HCT116 (cell line): ENCODE measurements around the gene SNAP47. TPM values are rescaled to one million over a fixed set of nuclear protein-coding genes. Genes with fewer than 3 reads are reported as not detected.

ENCODE experiments used
- ATAC-seq: fragments of 200-7000 bp; cut with Tn5 transposase; 2 replicates; pipeline ENCODE4 v1.9.1; 2020; ENCODE audit warnings: mild to moderate bottlenecking, moderate library complexity
- BruUV-seq: library from RNA; stranded (reverse); fragments of 400-500 nt; replicated peaks from 2 replicates; lab custom pipeline; 2021; lab: Mats Ljungman, UMichigan
- CTCF ChIA-PET: fragments of 300-600 bp; sonication (Branson Sonifier 250); formaldehyde crosslinking; loops from one replicate; lab custom pipeline; 2021; ENCODE audit warnings: antibody characterized with exemption; lab: Charles Lee
- POLR2A ChIA-PET: fragments of 300-600, 350-600 bp; sonication (Branson Sonifier 250); formaldehyde crosslinking; loops from one replicate; lab custom pipeline; 2021; ENCODE audit warnings: antibody characterized with exemption; lab: Charles Lee
- RAD21 ChIA-PET, 2 experiments: fragments of 300-600 bp; sonication (Branson Sonifier 250); formaldehyde crosslinking; loops; one replicate each; lab custom pipeline; 2023; ENCODE audit warnings: low total read pairs in 2 of 2; ENCODE audit not compliant: uncharacterized antibody in 2 of 2, unreplicated experiment in 2 of 2, low non-redundant PET in 1 of 2; lab: Charles Lee
- DNase-seq: peaks from one replicate; pipeline ENCODE4 v3.0.0-alpha.2; 2010; ENCODE audit warnings: low read depth, low spot score
- H2AFZ ChIP-seq: fragments of 200-600 bp; shearing (Covaris generic), sonication (generic); 2 replicates; pipeline ENCODE4 v1.6.1; 2017; ENCODE audit warnings: low read depth, mixed run types, mixed read lengths, antibody characterized with exemption, low read length; ENCODE audit not compliant: poor library complexity, severe bottlenecking
- H3K27ac ChIP-seq: 2 replicates; pipeline ENCODE4 v1.5.1; 2012; ENCODE audit warnings: low read depth, low read length
- H3K27me3 ChIP-seq: fragments of 200-600 bp; sonication (generic); 2 replicates; pipeline ENCODE4 v1.6.1; 2016; ENCODE audit warnings: mixed run types, low read length, mixed read lengths; ENCODE audit not compliant: insufficient read depth
- H3K36me3 ChIP-seq, 2 experiments: fragments of 200-500 bp in 1 of 2; fragments of 200-600 bp in 1 of 2; sonication (Bioruptor generic) in 1 of 2; sonication (generic) in 1 of 2; 2 replicates each; pipeline versions ENCODE4 v1.5.1 to v1.6.1; 2014 to 2016; ENCODE audit warnings: low read length in 2 of 2, inconsistent platforms in 1 of 2, mixed read lengths in 1 of 2, mixed run types in 1 of 2; ENCODE audit not compliant: insufficient read depth in 2 of 2, control insufficient read depth in 1 of 2
- H3K4me1 ChIP-seq, 2 experiments: fragments of 200-600 bp in 1 of 2; sonication (generic) in 1 of 2; 2 replicates each; pipeline versions ENCODE4 v1.5.1 to v1.6.1; 2012 to 2017; ENCODE audit warnings: low read length in 2 of 2, inconsistent platforms in 1 of 2, mild to moderate bottlenecking in 1 of 2, mixed read lengths in 1 of 2, mixed run types in 1 of 2, moderate library complexity in 1 of 2; ENCODE audit not compliant: insufficient read depth in 2 of 2, control insufficient read depth in 1 of 2
- H3K4me2 ChIP-seq: fragments of 200-600 bp; sonication (generic); 2 replicates; pipeline ENCODE4 v1.6.1; 2017; ENCODE audit warnings: mixed run types, low read length, mixed read lengths
- H3K4me3 ChIP-seq, 2 experiments: fragments of 200-600 bp in 1 of 2; sonication (generic) in 1 of 2; replicated peaks in 1 of 2; 2 replicates each; pipeline ENCODE4 v1.5.1; 2011 to 2016; ENCODE audit warnings: low read length in 2 of 2, control low read depth in 1 of 2, low read depth in 1 of 2, mild to moderate bottlenecking in 1 of 2, mixed read lengths in 1 of 2, mixed run types in 1 of 2
- H3K79me2 ChIP-seq: fragments of 200-600 bp; sonication (generic); 2 replicates; pipeline ENCODE4 v1.6.1; 2017; ENCODE audit warnings: mild to moderate bottlenecking, mixed run types, low read length, moderate library complexity, mixed read lengths; ENCODE audit not compliant: insufficient read depth
- H3K9ac ChIP-seq: fragments of 200-600 bp; sonication (generic); 2 replicates; pipeline ENCODE4 v1.6.1; 2016; ENCODE audit warnings: low read length, mixed read lengths
- H3K9me2 ChIP-seq: fragments of 200-600 bp; sonication (generic), shearing (Covaris generic); 2 replicates; pipeline ENCODE4 v1.6.1; 2017; ENCODE audit warnings: mixed run types, mild to moderate bottlenecking, moderate library complexity; ENCODE audit not compliant: insufficient read depth
- H3K9me3 ChIP-seq, 2 experiments: fragments of 200-500 bp in 1 of 2; fragments of 200-600 bp in 1 of 2; sonication (Bioruptor generic) in 1 of 2; sonication (generic) in 1 of 2; 2 replicates each; pipeline ENCODE4 v1.6.1; 2014 to 2017; ENCODE audit warnings: low read length in 2 of 2, mixed read lengths in 2 of 2, inconsistent platforms in 1 of 2, low read depth in 1 of 2, mild to moderate bottlenecking in 1 of 2, mixed run types in 1 of 2, moderate library complexity in 1 of 2; ENCODE audit not compliant: control insufficient read depth in 1 of 2, insufficient read depth in 1 of 2
- H4K20me1 ChIP-seq: fragments of 200-600 bp; sonication (generic), shearing (Covaris generic); 2 replicates; pipeline ENCODE4 v1.6.1; 2017; ENCODE audit warnings: mixed run types, mild to moderate bottlenecking, moderate library complexity; ENCODE audit not compliant: insufficient read depth
- ATF3 ChIP-seq: IDR thresholded peaks from 2 replicates; pipeline ENCODE4 v1.6.1; 2012
- CBX3 ChIP-seq: IDR thresholded peaks from 2 replicates; pipeline ENCODE4 v1.6.1; 2012; ENCODE audit warnings: low read depth
- CEBPB ChIP-seq: IDR thresholded peaks from 2 replicates; pipeline ENCODE4 v1.6.1; 2012; ENCODE audit warnings: low read depth
- CTCF ChIP-seq, 3 experiments: fragments of 200-600 bp in 1 of 3; sonication (generic) in 1 of 3; IDR thresholded peaks in 2 of 3; conservative IDR thresholded peaks in 1 of 3; 2 replicates each; pipeline ENCODE4 v1.5.1; 2012 to 2017; ENCODE audit warnings: low read depth in 2 of 3, low read length in 2 of 3, antibody characterized with exemption in 1 of 3, borderline replicate concordance in 1 of 3, control low read depth in 1 of 3, mild to moderate bottlenecking in 1 of 3, mixed read lengths in 1 of 3, mixed run types in 1 of 3, moderate library complexity in 1 of 3; ENCODE audit not compliant: insufficient read depth in 1 of 3
- ELF1 ChIP-seq: IDR thresholded peaks from 2 replicates; pipeline ENCODE4 v1.6.1; 2012; ENCODE audit warnings: low read depth, borderline replicate concordance
- FOSL1 ChIP-seq: IDR thresholded peaks from 2 replicates; pipeline ENCODE4 v1.6.1; 2012; ENCODE audit warnings: low read depth
- JUND ChIP-seq: IDR thresholded peaks from 2 replicates; pipeline ENCODE4 v1.6.1; 2012
- MAX ChIP-seq: IDR thresholded peaks from 2 replicates; pipeline ENCODE4 v1.6.1; 2012
- POLR2AphosphoS5 ChIP-seq: IDR thresholded peaks from 2 replicates; pipeline ENCODE4 v1.6.1; 2011; ENCODE audit warnings: mild to moderate bottlenecking, low read depth, low read length, moderate library complexity
- RAD21 ChIP-seq: IDR thresholded peaks from 2 replicates; pipeline ENCODE4 v1.6.1; 2012; ENCODE audit warnings: low read depth, mild to moderate bottlenecking
- SP1 ChIP-seq: IDR thresholded peaks from 2 replicates; pipeline ENCODE4 v1.6.1; 2012; ENCODE audit warnings: low read depth
- SRF ChIP-seq: IDR thresholded peaks from 2 replicates; pipeline ENCODE4 v1.6.1; 2012; ENCODE audit warnings: low read depth
- YY1 ChIP-seq: IDR thresholded peaks from 2 replicates; pipeline ENCODE4 v1.6.1; 2011; ENCODE audit warnings: low read length, low read depth, moderate library complexity, mild to moderate bottlenecking; ENCODE audit not compliant: insufficient replicate concordance; ENCODE audit errors: extremely low read depth
- ZFX ChIP-seq: fragments of 450-650 bp; IDR thresholded peaks from 2 replicates; pipeline ENCODE4 v1.6.1; 2017
- ZNF274 ChIP-seq: fragments of 200-500 bp; sonication (Bioruptor generic); IDR thresholded peaks from 2 replicates; pipeline ENCODE4 v1.6.1; 2014; ENCODE audit warnings: mild to moderate bottlenecking, low read depth, low read length, inconsistent platforms
- intact Hi-C: fragments of 100-400 bp; cut with micrococcal nuclease; formaldehyde crosslinking; loops from 2 replicates; pipeline ENCODE4 v1.10.0; 2022
- total RNA-seq: library from RNA; stranded (reverse); gene quantifications from one replicate; pipeline ENCODE4 v1.2.1, GENCODE V29; 2021; ENCODE audit not compliant: unreplicated experiment

SNAP47 gene
- total RNA-seq, 1 experiment from 2014 or later, result 37.9 TPM

- Histone ChIP-seq H3K9me3 (no peaks in the 10 kb centered on the region), H3K4me1 (no peaks in the 10 kb centered on the region), H2AFZ (no peak overlapping the region), H3K27ac (no peak overlapping the region), H3K9ac (no peak overlapping the region), H3K36me3 (0 out of 4 replicates have a peak, but pooled peaks cover 0 to 3% of the 10 kb centered on the region in 2 experiments), H3K4me3 (no peak overlapping the region), H3K4me2 (no peak overlapping the region), H3K79me2 (no peaks in the 10 kb centered on the region), H3K27me3 (no peaks in the 10 kb centered on the region), H3K9me2 (no peaks in the 10 kb centered on the region), H4K20me1 (no peaks in the 10 kb centered on the region)
- no peak for DNase-seq
- no peak for TF ChIP-seq CBX3
- TF ChIP-seq SP1, result no peak
- TF ChIP-seq POLR2AphosphoS5, result no peak
- TF ChIP-seq MAX, result no peak
- TF ChIP-seq SRF, result no peak
- TF ChIP-seq JUND, result no peak; the same call in 1 of the 2 replicates
- no peak for TF ChIP-seq CTCF (IDR thresholded peaks at IDR 0.05 in 2 of 3, conservative IDR thresholded peaks at IDR 0.05 in 1 of 3; ENCODE audit: borderline replicate concordance in 1 of 3, insufficient read depth in 1 of 3, low read depth in 2 of 3, low read length in 2 of 3)
- ChIA-PET POLR2A (no interaction called here), CTCF (no interaction called here), RAD21 (no interaction called here)
- no TSS peak for BruUV-seq
- intact Hi-C loops, result no loop called here
- ATAC-seq, result no peak
These were observed 42.4 kb downstream of the SNAP47 start for GRCh38 chr1:227777646-227778045.

- DNase-seq (no peak), ATAC-seq (no peak)
- H2AFZ ChIP-seq, result no peak overlapping the region
- H3K9ac ChIP-seq, result no peak overlapping the region
- no peaks in the 10 kb centered on the region for H3K4me1 ChIP-seq
- no peaks in the 10 kb centered on the region for H4K20me1 ChIP-seq
- BruUV-seq, result no TSS peak
- no peak overlapping the region for H3K27ac ChIP-seq
- intact Hi-C loops, result no loop called here
- no peaks in the 10 kb centered on the region for H3K27me3 ChIP-seq
- 0 out of 4 replicates have a peak, but pooled peaks cover 0 to 3% of the 10 kb centered on the region in 2 experiments for H3K36me3 ChIP-seq
- no peaks in the 10 kb centered on the region for H3K9me2 ChIP-seq
- H3K4me2 ChIP-seq, result no peak overlapping the region
- TF ChIP-seq SRF (no peak), CEBPB (no peak), POLR2AphosphoS5 (no peak), ATF3 (no peak), CTCF (IDR thresholded peaks at IDR 0.05 in 2 of 3, conservative IDR thresholded peaks at IDR 0.05 in 1 of 3; ENCODE audit: borderline replicate concordance in 1 of 3, insufficient read depth in 1 of 3, low read depth in 2 of 3, low read length in 2 of 3) (no peak), FOSL1 (no peak), ZNF274 (no peak), ZFX (no peak), YY1 (no peak), RAD21 (no peak), ELF1 (no peak)
- ChIA-PET RAD21 (no interaction called here), POLR2A (no interaction called here), CTCF (no interaction called here)
- H3K4me3 ChIP-seq, result no peak overlapping the region
- no peaks in the 10 kb centered on the region for H3K79me2 ChIP-seq
- H3K9me3 ChIP-seq, result no peaks in the 10 kb centered on the region
These were observed 43.2 kb downstream of the SNAP47 start for GRCh38 chr1:227778401-227778947.
